H9 (cell line): ENCODE results near the gene AKAP11. TPM values are rescaled to one million over a fixed set of nuclear protein-coding genes. Genes with fewer than 3 reads are reported as not detected.

Experiments used
- DNase-seq: peaks from one replicate; pipeline ENCODE4 v3.0.0-alpha.2; 2017
- H2AFZ ChIP-seq: one replicate; pipeline ENCODE4 v1.6.1; 2013; ENCODE audit warnings: mild to moderate bottlenecking, low read length, control low read depth, moderate library complexity
- H2AK5ac ChIP-seq: 2 replicates; pipeline ENCODE4 v1.6.1; 2013; ENCODE audit warnings: low read length, control low read depth, mixed read lengths; ENCODE audit not compliant: insufficient read length
- H2BK120ac ChIP-seq: one replicate; pipeline ENCODE4 v1.6.1; 2013; ENCODE audit warnings: low read depth, mild to moderate bottlenecking, low read length, control low read depth, inconsistent platforms; ENCODE audit not compliant: poor library complexity, severe bottlenecking
- H2BK12ac ChIP-seq: 2 replicates; pipeline ENCODE4 v1.6.1; 2013; ENCODE audit warnings: low read length, control low read depth, mixed read lengths, low read depth; ENCODE audit not compliant: insufficient read length
- H2BK15ac ChIP-seq: 2 replicates; pipeline ENCODE4 v1.6.1; 2013; ENCODE audit warnings: low read depth, low read length, control low read depth
- H2BK20ac ChIP-seq: one replicate; pipeline ENCODE4 v1.6.1; 2013; ENCODE audit warnings: low read depth, mild to moderate bottlenecking, low read length, control low read depth, inconsistent platforms; ENCODE audit not compliant: poor library complexity, severe bottlenecking
- H2BK5ac ChIP-seq: 2 replicates; pipeline ENCODE4 v1.6.1; 2013; ENCODE audit warnings: low read length, control low read depth, mixed read lengths; ENCODE audit not compliant: insufficient read length
- H3K14ac ChIP-seq: 2 replicates; pipeline ENCODE4 v1.6.1; 2013; ENCODE audit warnings: low read length, control low read depth; ENCODE audit not compliant: insufficient read depth
- H3K18ac ChIP-seq: 2 replicates; pipeline ENCODE4 v1.6.1; 2013; ENCODE audit warnings: low read depth, mild to moderate bottlenecking, mixed read lengths, low read length, control low read depth; ENCODE audit not compliant: insufficient read length
- H3K23ac ChIP-seq: 2 replicates; pipeline ENCODE4 v1.6.1; 2013; ENCODE audit warnings: low read length, control low read depth, mixed read lengths, low read depth; ENCODE audit not compliant: insufficient read length
- H3K23me2 ChIP-seq: 2 replicates; pipeline ENCODE4 v1.6.1; 2013; ENCODE audit warnings: low read depth, mild to moderate bottlenecking, mixed read lengths, low read length, control low read depth; ENCODE audit not compliant: insufficient read length, poor library complexity, severe bottlenecking
- H3K27ac ChIP-seq: 2 replicates; pipeline ENCODE4 v1.5.1; 2013; ENCODE audit warnings: low read length, control low read depth, mixed read lengths, low read depth; ENCODE audit not compliant: insufficient read length
- H3K27me3 ChIP-seq: 2 replicates; pipeline ENCODE4 v1.6.1; 2013; ENCODE audit warnings: low read length, control low read depth, inconsistent platforms; ENCODE audit not compliant: insufficient read depth
- H3K4ac ChIP-seq: 2 replicates; pipeline ENCODE4 v1.6.1; 2013; ENCODE audit warnings: low read depth, mild to moderate bottlenecking, control low read depth, inconsistent platforms, low read length, moderate library complexity
- H3K4me1 ChIP-seq: 2 replicates; pipeline ENCODE4 v1.6.1; 2013; ENCODE audit warnings: low read length, control low read depth, inconsistent platforms; ENCODE audit not compliant: insufficient read depth
- H3K4me2 ChIP-seq: 2 replicates; pipeline ENCODE4 v1.6.1; 2013; ENCODE audit warnings: low read length, control low read depth, mixed read lengths; ENCODE audit not compliant: insufficient read length, insufficient read depth
- H3K56ac ChIP-seq: 2 replicates; pipeline ENCODE4 v1.6.1; 2013; ENCODE audit warnings: low read depth, mild to moderate bottlenecking, mixed read lengths, low read length, control low read depth; ENCODE audit not compliant: insufficient read length
- H3K79me1 ChIP-seq: 2 replicates; pipeline ENCODE4 v1.6.1; 2013; ENCODE audit warnings: low read depth, mild to moderate bottlenecking, moderate library complexity, low read length, control low read depth, inconsistent platforms; ENCODE audit not compliant: insufficient read depth, poor library complexity, severe bottlenecking
- H3K79me2 ChIP-seq: 2 replicates; pipeline ENCODE4 v1.6.1; 2013; ENCODE audit warnings: low read length, control low read depth, inconsistent platforms; ENCODE audit not compliant: insufficient read depth
- H3K9ac ChIP-seq: 2 replicates; pipeline ENCODE4 v1.6.1; 2013; ENCODE audit warnings: low read length, control low read depth, mixed read lengths; ENCODE audit not compliant: insufficient read length; ENCODE audit errors: extremely low read depth
- H3K9me3 ChIP-seq: one replicate; pipeline ENCODE4 v1.6.1; 2013; ENCODE audit warnings: low read depth, low read length, inconsistent platforms; ENCODE audit not compliant: control insufficient read depth
- H3T11ph ChIP-seq: one replicate; pipeline ENCODE4 v1.6.1; 2013; ENCODE audit warnings: mild to moderate bottlenecking, low read length, control low read depth, inconsistent platforms
- H4K20me1 ChIP-seq: one replicate; pipeline ENCODE4 v1.6.1; 2013; ENCODE audit not compliant: control insufficient read depth, insufficient read length, insufficient read depth
- H4K5ac ChIP-seq: 2 replicates; pipeline ENCODE4 v1.6.1; 2013; ENCODE audit warnings: low read depth, mild to moderate bottlenecking, mixed read lengths, low read length, control low read depth; ENCODE audit not compliant: insufficient read length
- H4K8ac ChIP-seq: replicated peaks from 2 replicates; pipeline ENCODE4 v1.6.1; 2013; ENCODE audit warnings: low read length, control low read depth, mixed read lengths, low read depth; ENCODE audit not compliant: insufficient read length
- H4K91ac ChIP-seq: 2 replicates; pipeline ENCODE4 v1.6.1; 2013; ENCODE audit warnings: low read depth, mild to moderate bottlenecking, moderate library complexity, mixed read lengths, low read length, control low read depth; ENCODE audit not compliant: insufficient read length
- H3K27ac Mint-ChIP-seq, 3 experiments: 2 replicates in 2 of 3; 3 replicates in 1 of 3; pipeline ENCODE4 v1.8.0; 2020 to 2021; ENCODE audit warnings: mixed read lengths in 3 of 3, mild to moderate bottlenecking in 1 of 3, moderate library complexity in 1 of 3
- H3K27me3 Mint-ChIP-seq: 2 replicates; pipeline ENCODE4 v1.8.0; 2021; ENCODE audit warnings: low read depth, mild to moderate bottlenecking, moderate library complexity, mixed read lengths
- H3K36me3 Mint-ChIP-seq, 3 experiments: 2 replicates in 2 of 3; 3 replicates in 1 of 3; pipeline ENCODE4 v1.8.0; 2020 to 2021; ENCODE audit warnings: low read depth in 3 of 3, mixed read lengths in 3 of 3; ENCODE audit not compliant: insufficient read depth in 1 of 3
- H3K4me1 Mint-ChIP-seq, 2 experiments: 2 replicates each; pipeline ENCODE4 v1.8.0; 2020; ENCODE audit warnings: mixed read lengths in 2 of 2
- H3K4me3 Mint-ChIP-seq, 2 experiments: 2 replicates in 1 of 2; 3 replicates in 1 of 2; pipeline ENCODE4 v1.8.0; 2020 to 2021; ENCODE audit warnings: mild to moderate bottlenecking in 2 of 2, mixed read lengths in 2 of 2, moderate library complexity in 1 of 2
- H3K9me3 Mint-ChIP-seq, 2 experiments: 2 replicates in 1 of 2; 3 replicates in 1 of 2; pipeline ENCODE4 v1.8.0; 2020; ENCODE audit warnings: mild to moderate bottlenecking in 2 of 2, mixed read lengths in 2 of 2, moderate library complexity in 1 of 2
- CTCF ChIP-seq: fragments of 200-600 bp; sonication (generic); conservative IDR thresholded peaks from 3 replicates; pipeline ENCODE4 v1.8.0; 2021; ENCODE audit warnings: antibody characterized with exemption, mild to moderate bottlenecking
- WGBS: extraction: QIAGEN DNeasy Blood & Tissue Kit; methylation state at CpG from one replicate; pipeline ENCODE4 v1.1.7; 2013; ENCODE audit warnings: missing lambda C conversion rate, low lambda C conversion rate, mixed read lengths; ENCODE audit not compliant: insufficient read length; ENCODE audit errors: extremely low coverage; 5-methylcytosine and 5-hydroxymethylcytosine counted together
- total RNA-seq: library from RNA; stranded (reverse); gene quantifications from 2 replicates; pipeline ENCODE4 v1.2.1, GENCODE V29; 2021

Gene AKAP11
- total RNA-seq, 1 experiment from 2014 or later, result 20.5 TPM

DNA sequence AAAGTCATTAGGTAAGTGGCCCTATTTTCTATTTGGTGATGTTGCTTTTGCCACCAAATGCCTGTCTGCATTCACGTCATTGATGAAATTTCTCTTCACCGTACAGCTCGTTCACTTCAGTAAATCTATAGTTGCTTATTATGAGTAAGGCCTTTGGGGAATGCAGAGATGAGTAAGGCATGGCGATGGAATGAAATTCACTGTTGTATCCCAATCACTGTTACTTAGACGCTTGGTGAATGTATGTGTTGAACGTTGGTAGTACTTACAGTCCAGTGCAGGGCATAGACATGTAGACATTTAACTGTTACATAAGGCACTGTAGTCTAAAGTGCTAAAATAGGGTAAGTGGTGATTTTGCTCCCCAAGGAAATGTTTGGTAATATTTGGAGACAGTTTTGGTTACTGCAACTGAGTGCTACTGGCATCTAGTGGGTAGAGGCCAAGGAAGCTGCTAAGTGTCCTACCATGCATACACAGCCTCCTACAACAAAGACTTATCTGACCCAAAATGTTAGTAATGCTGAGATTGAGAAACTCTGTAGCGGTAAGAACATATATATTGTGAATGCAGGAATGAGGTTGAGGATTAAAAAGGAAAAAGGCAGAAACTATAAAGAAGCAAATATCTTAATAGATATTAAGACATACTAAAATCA, 5.8 kb downstream of the AKAP11 start:
- no peak overlapping the region for H3K18ac ChIP-seq
- no peak overlapping the region for H4K91ac ChIP-seq
- no peak overlapping the region for H2BK120ac ChIP-seq
- no peaks in the 10 kb centered on the region for H3K79me1 ChIP-seq
- no peaks in the 10 kb centered on the region for H3K9me3 ChIP-seq
- WGBS, result no CpG with 5 or more reads among the region's 7 CpGs
- H3K4me1 ChIP-seq, result peaks cover 3% of the 10 kb centered on the region; the same call in 1 of the 2 replicates
- no peak overlapping the region for H3K4me2 ChIP-seq
- Mint-ChIP-seq H3K36me3 (no peaks in the 10 kb centered on the region), H3K9me3 (peaks cover 0 to 4% of the 10 kb centered on the region in 2 experiments; a peak in 1 of 5 replicates), H3K27me3 (no peaks in the 10 kb centered on the region), H3K4me3 (no peak overlapping the region), H3K27ac (no peak overlapping the region), H3K4me1 (peaks cover 39 to 44% of the 10 kb centered on the region in 2 experiments)
- H3K56ac ChIP-seq, result no peak overlapping the region
- no peak overlapping the region for H2AFZ ChIP-seq
- no peak overlapping the region for H4K5ac ChIP-seq
- no peak for TF ChIP-seq CTCF
- H4K8ac ChIP-seq, result no peak overlapping the region
- H3K27me3 ChIP-seq, result no peaks in the 10 kb centered on the region
- no peak overlapping the region for H3K4ac ChIP-seq
- H2BK20ac ChIP-seq, result no peak overlapping the region
- no peak overlapping the region for H3K14ac ChIP-seq
- no peaks in the 10 kb centered on the region for H3K23me2 ChIP-seq
- H3K79me2 ChIP-seq, result peaks cover 11% of the 10 kb centered on the region; the same call in 1 of the 2 replicates
- no peaks in the 10 kb centered on the region for H4K20me1 ChIP-seq
- H2BK5ac ChIP-seq, result no peak overlapping the region
- no peak overlapping the region for H2BK15ac ChIP-seq
- DNase-seq, result no peak
- H3K9ac ChIP-seq, result no peak overlapping the region
- H3K27ac ChIP-seq, result no peak overlapping the region
- H3T11ph ChIP-seq, result no peak overlapping the region
- H2BK12ac ChIP-seq, result no peak overlapping the region
- H2AK5ac ChIP-seq, result no peak overlapping the region
- no peak overlapping the region for H3K23ac ChIP-seq
